HepG2 (cell line): Measurements from ENCODE around the gene C1QTNF12. TPM values are rescaled to one million over a fixed set of nuclear protein-coding genes. Genes with fewer than 3 reads are reported as not detected.
A peak's percentile ranks its signal among the peaks of the same experiment; 100 is the strongest.

Source experiments
- ARID4A ChIP-seq: sonication (generic); formaldehyde crosslinking; IDR thresholded peaks from 2 replicates; pipeline ENCODE4 v1.5.0; 2020; ENCODE audit warnings: mild to moderate bottlenecking, missing genetic modification reagents, borderline replicate concordance
- DMAP1 ChIP-seq: IDR thresholded peaks from 2 replicates; pipeline ENCODE4 v1.6.1; 2016
- DPF2 ChIP-seq: sonication (generic); formaldehyde crosslinking; IDR thresholded peaks from 2 replicates; pipeline ENCODE4 v1.4.0; 2020; ENCODE audit warnings: mild to moderate bottlenecking, low read depth, missing genetic modification reagents, borderline replicate concordance
- ESRRA ChIP-seq: sonication (generic); formaldehyde crosslinking; IDR thresholded peaks from 2 replicates; pipeline ENCODE4 v1.5.1; 2020; ENCODE audit warnings: mild to moderate bottlenecking, low read depth, missing genetic modification reagents
- FOXA3 ChIP-seq: IDR thresholded peaks from 2 replicates; pipeline ENCODE4 v1.6.1; 2016; ENCODE audit warnings: missing genetic modification reagents, missing compliant biosample characterization
- FOXO1 ChIP-seq: sonication (generic); formaldehyde crosslinking; IDR thresholded peaks from 2 replicates; pipeline ENCODE4 v1.4.0; 2020; ENCODE audit warnings: missing genetic modification reagents
- GATAD1 ChIP-seq: IDR thresholded peaks from 2 replicates; pipeline ENCODE4 v1.6.1; 2016; ENCODE audit warnings: missing genetic modification reagents, missing compliant biosample characterization
- KLF6 ChIP-seq: IDR thresholded peaks from 2 replicates; pipeline ENCODE4 v1.8.0; 2016; ENCODE audit warnings: missing biosample characterization, missing genetic modification reagents
- POLR2G ChIP-seq: fragments of 200-400 bp; formaldehyde crosslinking; IDR thresholded peaks from 2 replicates; pipeline ENCODE4 v1.6.1; 2018; ENCODE audit warnings: mild to moderate bottlenecking, low read depth, low read length, moderate library complexity
- SKIL ChIP-seq: sonication (generic); formaldehyde crosslinking; IDR thresholded peaks from 2 replicates; pipeline ENCODE4 v1.8.0; 2022; ENCODE audit warnings: missing genetic modification reagents, mild to moderate bottlenecking, moderate library complexity, borderline replicate concordance
- SMAD1 ChIP-seq: sonication (generic); formaldehyde crosslinking; IDR thresholded peaks from 2 replicates; pipeline ENCODE4 v1.4.0; 2020; ENCODE audit warnings: missing genetic modification reagents, low read depth, mild to moderate bottlenecking, borderline replicate concordance
- TFDP2 ChIP-seq: sonication (generic); formaldehyde crosslinking; IDR thresholded peaks from 2 replicates; pipeline ENCODE4 v1.4.0; 2020; ENCODE audit warnings: missing genetic modification reagents
- ZBTB7B ChIP-seq: sonication (generic); formaldehyde crosslinking; IDR thresholded peaks from 2 replicates; pipeline ENCODE4 v1.4.0; 2020; ENCODE audit warnings: missing genetic modification reagents
- ZFX ChIP-seq: sonication (generic); formaldehyde crosslinking; IDR thresholded peaks from 2 replicates; pipeline ENCODE4 v1.4.0; 2020; ENCODE audit warnings: mild to moderate bottlenecking, low read depth, missing genetic modification reagents, moderate library complexity
- ZNF225 ChIP-seq: sonication (generic); formaldehyde crosslinking; IDR thresholded peaks from 2 replicates; pipeline ENCODE4 v1.4.0; 2020; ENCODE audit warnings: mild to moderate bottlenecking, missing genetic modification reagents
- ZNF275 ChIP-seq: sonication (generic); formaldehyde crosslinking; IDR thresholded peaks from 2 replicates; pipeline ENCODE4 v1.8.0; 2022; ENCODE audit warnings: missing genetic modification reagents, mild to moderate bottlenecking, inconsistent platforms, borderline replicate concordance
- ZNF350 ChIP-seq: sonication (generic); formaldehyde crosslinking; IDR thresholded peaks from 2 replicates; pipeline ENCODE4 v1.4.0; 2020; ENCODE audit warnings: mild to moderate bottlenecking, low read depth, missing genetic modification reagents, borderline replicate concordance
- ZNF678 ChIP-seq: sonication (generic); formaldehyde crosslinking; IDR thresholded peaks from 2 replicates; pipeline ENCODE4 v1.4.0; 2020; ENCODE audit warnings: mild to moderate bottlenecking, missing genetic modification reagents
- ZNF790 ChIP-seq: sonication (generic); formaldehyde crosslinking; IDR thresholded peaks from 2 replicates; pipeline ENCODE4 v1.8.0; 2022; ENCODE audit warnings: missing genetic modification reagents, mild to moderate bottlenecking, borderline replicate concordance
- ZSCAN25 ChIP-seq: sonication (generic); formaldehyde crosslinking; IDR thresholded peaks from 2 replicates; pipeline ENCODE4 v1.8.0; 2022; ENCODE audit warnings: mild to moderate bottlenecking, missing genetic modification reagents
- polyA plus RNA-seq, 8 experiments: library from polyadenylated mRNA; depleted of rRNA in 3 of 8; stranded (reverse) in 7 of 8; unstranded in 1 of 8; fragments of >200 nt; fragmentation: Illumina TruSeq in 4 of 8; extraction: Trizol in 4 of 8; gene quantifications; 2 replicates each; pipeline versions ENCODE4 v1.2.1 to v1.2.3, GENCODE V29; 2011 to 2016; ENCODE audit warnings: low read depth in 4 of 8, missing spikeins in 1 of 8, mixed read lengths in 1 of 8; ENCODE audit not compliant: insufficient read depth in 1 of 8
- total RNA-seq, 5 experiments: library from RNA; depleted of rRNA; stranded (reverse); fragments of >200 nt; fragmentation: Illumina TruSeq; extraction: Trizol; gene quantifications; 2 replicates each; pipeline ENCODE4 v1.2.3, GENCODE V29; 2016; ENCODE audit warnings: low read depth in 1 of 5

C1QTNF12 gene
- total and polyA plus RNA-seq, 2 of the 13 experiments (the other 11 are each of a cell fraction or from before 2014, with no cell fraction given), result 0.18 to 0.64 TPM

- TF ChIP-seq ZNF678 (CRISPR knock-in tag) (no peak), KLF6 (CRISPR knock-in tag) (peak; percentile 55; the same call in 1 of the 2 replicates), ESRRA (CRISPR knock-in tag) (peak; percentile 62), ARID4A (CRISPR knock-in tag) (peak; percentile 71; the same call in 1 of the 2 replicates), SKIL (peak; percentile 86), ZSCAN25 (peak; percentile 80; the same call in 1 of the 2 replicates), SMAD1 (peak; percentile 14; the same call in 1 of the 2 replicates), POLR2G (peak; percentile 85), DMAP1 (CRISPR knock-in tag) (peak; percentile 47; the same call in 1 of the 2 replicates), GATAD1 (CRISPR knock-in tag) (peak; percentile 63), ZNF790 (peak; percentile 16; the same call in 1 of the 2 replicates), FOXA3 (CRISPR knock-in tag) (peak; percentile 69), DPF2 (0 out of 2 replicates have a peak, but pooled peaks have one; percentile 18), FOXO1 (CRISPR knock-in tag) (peak; percentile 51), ZNF350 (peak; percentile 77), ZBTB7B (CRISPR knock-in tag) (peak; percentile 95), ZNF225 (CRISPR knock-in tag) (no peak), ZNF275 (CRISPR knock-in tag) (no peak), ZFX (CRISPR knock-in tag) (peak; percentile 83), TFDP2 (CRISPR knock-in tag) (0 out of 2 replicates have a peak, but pooled peaks have one; percentile 17)
Observed at GRCh38 chr1:1237874-1238701, 8.4 kb downstream of the C1QTNF12 start (continued).
